B cell (primary cell): ENCODE results near the gene CMC1. TPM values are rescaled to one million over a fixed set of nuclear protein-coding genes. Genes with fewer than 3 reads are reported as not detected.
"Not testable (repeated sequence)": the region's sequence is repeated elsewhere in the genome, so short reads cannot be mapped to it uniquely, and the experiment has no call there.

Experiments
- ATAC-seq: fragments of 200-7000 bp; cut with Tn5 transposase; one replicate; pipeline ENCODE4 v1.10.0; 2021; ENCODE audit warnings: low read depth, mild to moderate bottlenecking, moderate number of reproducible peaks, moderate library complexity
- CTCF ChIA-PET: fragments of 350-600 bp; sonication (Branson Sonifier 250); formaldehyde crosslinking; loops from one replicate; lab custom pipeline; 2021; ENCODE audit warnings: antibody characterized with exemption, inconsistent platforms; lab: Charles Lee
- POLR2A ChIA-PET: fragments of 350-600 bp; sonication (Branson Sonifier 250); formaldehyde crosslinking; loops from one replicate; lab custom pipeline; 2021; ENCODE audit warnings: antibody characterized with exemption; lab: Charles Lee
- DNase-seq: peaks from one replicate; pipeline ENCODE4 v3.0.0; 2013
- H2AFZ ChIP-seq: 2 replicates; pipeline ENCODE4 v1.6.1; 2012; ENCODE audit warnings: mild to moderate bottlenecking, low read depth, low read length; ENCODE audit not compliant: insufficient read depth, poor library complexity, severe bottlenecking
- H3K27ac ChIP-seq, 2 donors: 1 replicate in 1 of 2; 2 replicates in 1 of 2; pipeline ENCODE4 v1.5.1; 2012 to 2013; ENCODE audit warnings: low read length in 2 of 2, mild to moderate bottlenecking in 2 of 2, moderate library complexity in 1 of 2
- H3K27me3 ChIP-seq, 4 experiments: fragments of 200-600 bp in 1 of 4; sonication (generic) in 1 of 4; replicated peaks in 1 of 4; 1 replicate in 2 of 4; 2 replicates in 2 of 4; pipeline versions ENCODE4 v1.6.1 to v1.7.0; 2013 to 2016; ENCODE audit warnings: low read length in 3 of 4, mild to moderate bottlenecking in 2 of 4, mixed read lengths in 1 of 4, moderate library complexity in 1 of 4; ENCODE audit not compliant: insufficient read depth in 4 of 4, control insufficient read depth in 3 of 4; ENCODE audit errors: control extremely low read depth in 1 of 4
- H3K36me3 ChIP-seq, 2 experiments: replicated peaks in 1 of 2; 1 replicate in 1 of 2; 2 replicates in 1 of 2; pipeline versions ENCODE4 v1.6.1 to v1.7.1; 2013; ENCODE audit warnings: low read length in 1 of 2; ENCODE audit not compliant: insufficient read depth in 2 of 2, control insufficient read depth in 1 of 2; ENCODE audit errors: control extremely low read depth in 1 of 2, extremely low read depth in 1 of 2
- H3K4me1 ChIP-seq, 2 donors: fragments of 200-600 bp in 1 of 2; sonication (generic) in 1 of 2; 1 replicate in 1 of 2; 2 replicates in 1 of 2; pipeline versions ENCODE4 v1.5.1 to v1.6.1; 2013 to 2017; ENCODE audit warnings: low read length in 2 of 2; ENCODE audit not compliant: control insufficient read depth in 2 of 2, insufficient read depth in 2 of 2
- H3K4me2 ChIP-seq: replicated peaks from 2 replicates; pipeline ENCODE3; 2012; ENCODE audit warnings: mild to moderate bottlenecking, low read depth, low read length; ENCODE audit not compliant: poor library complexity, severe bottlenecking
- H3K4me3 ChIP-seq, 5 experiments: fragments of 200-600 bp in 1 of 5; sonication (generic) in 1 of 5; 1 replicate in 3 of 5; 2 replicates in 2 of 5; pipeline versions ENCODE4 v1.5.1 to v1.7.0; 2011 to 2016; ENCODE audit warnings: low read length in 4 of 5, mild to moderate bottlenecking in 4 of 5, low read depth in 2 of 5, control low read depth in 1 of 5, moderate library complexity in 1 of 5; ENCODE audit not compliant: insufficient read depth in 1 of 5; ENCODE audit errors: control extremely low read depth in 1 of 5, extremely low read depth in 1 of 5
- H3K79me2 ChIP-seq: fragments of 200-600 bp; sonication (generic); one replicate; pipeline ENCODE4 v1.6.0; 2016; ENCODE audit warnings: low read length; ENCODE audit not compliant: control insufficient read depth, insufficient read depth
- H3K9ac ChIP-seq: fragments of 200-600 bp; sonication (generic); 2 replicates; pipeline ENCODE4 v1.6.1; 2017; ENCODE audit warnings: mild to moderate bottlenecking, low read length, moderate library complexity
- H3K9me3 ChIP-seq, 3 donors: one replicate each; pipeline versions ENCODE4 v1.6.1 to v1.7.1; 2013; ENCODE audit warnings: low read length in 2 of 3; ENCODE audit not compliant: control insufficient read depth in 2 of 3, insufficient read depth in 1 of 3; ENCODE audit errors: control extremely low read depth in 1 of 3
- H4K20me1 ChIP-seq: 2 replicates; pipeline ENCODE4 v1.6.0; 2012; ENCODE audit warnings: mild to moderate bottlenecking, low read length; ENCODE audit not compliant: insufficient read depth, control insufficient read depth, poor library complexity, severe bottlenecking
- H3K27ac Mint-ChIP-seq: one replicate; pipeline ENCODE4 v1.8.0; 2021; ENCODE audit warnings: mixed read lengths
- H3K27me3 Mint-ChIP-seq: one replicate; pipeline ENCODE4 v1.8.0; 2021; ENCODE audit warnings: mixed read lengths
- H3K4me1 Mint-ChIP-seq: one replicate; pipeline ENCODE4 v1.8.0; 2021; ENCODE audit warnings: mixed read lengths
- H3K4me3 Mint-ChIP-seq: one replicate; pipeline ENCODE4 v1.8.0; 2021; ENCODE audit warnings: mixed read lengths
- H3K9me3 Mint-ChIP-seq: one replicate; pipeline ENCODE4 v1.8.0; 2022; ENCODE audit warnings: mixed read lengths; ENCODE audit not compliant: insufficient read depth
- CTCF ChIP-seq: fragments of 200-600 bp; IDR thresholded peaks from one replicate; pipeline ENCODE4 v1.8.0; 2022; ENCODE audit warnings: antibody characterized with exemption, mild to moderate bottlenecking
- EZH2 ChIP-seq: IDR thresholded peaks from 2 replicates; pipeline ENCODE4 v1.6.1; 2012; ENCODE audit warnings: borderline replicate concordance, low read depth, mild to moderate bottlenecking, moderate library complexity, low read length; ENCODE audit not compliant: insufficient read depth, poor library complexity, severe bottlenecking
- WGBS: methylation state at CpG from one replicate; pipeline ENCODE4 v1.1.5; 2013; ENCODE audit warnings: missing lambda C conversion rate; ENCODE audit not compliant: insufficient coverage; 5-methylcytosine and 5-hydroxymethylcytosine counted together
- intact Hi-C: fragments of 100-400 bp; cut with micrococcal nuclease; formaldehyde crosslinking; loops from one replicate; pipeline ENCODE4 v1.10.0; 2022
- polyA plus RNA-seq: library from polyadenylated mRNA; depleted of rRNA; stranded (reverse); fragments of >200 nt; gene quantifications from 2 replicates; pipeline ENCODE4 v1.2.3, GENCODE V29; 2012
- total RNA-seq, 2 donors: library from RNA; stranded (reverse); fragments of 120-200 nt in 1 of 2; gene quantifications; 1 replicate in 1 of 2; 2 replicates in 1 of 2; pipeline versions ENCODE4 v1.2.3 to v1.2.4, GENCODE V29; 2013 to 2022

Gene CMC1
- total and polyA plus RNA-seq, 2 donors (not counting 1 experiment from before 2014, with no cell fraction given): 6.7 to 14.5 TPM

- H3K27me3 ChIP-seq, H3K79me2 ChIP-seq, H3K4me1 ChIP-seq, H3K4me3 Mint-ChIP-seq, H3K27me3 Mint-ChIP-seq, H3K36me3 ChIP-seq, H3K27ac ChIP-seq, H4K20me1 ChIP-seq, H2AFZ ChIP-seq, DNase-seq, POLR2A ChIA-PET, H3K4me3 ChIP-seq, H3K9ac ChIP-seq, H3K27ac Mint-ChIP-seq, intact Hi-C loops, H3K4me2 ChIP-seq, ATAC-seq: not testable (repeated sequence)
- Mint-ChIP-seq H3K4me1 (peaks cover 13% of the 10 kb centered on the region), H3K9me3 (peaks cover 22% of the 10 kb centered on the region)
- peaks cover 6 to 21% (median 12%) of the 10 kb centered on the region in 3 donors for H3K9me3 ChIP-seq
- WGBS: no CpG with 5 or more reads among the region's 2 CpGs
- CTCF ChIA-PET: interaction anchor here (1.4 kb wide), 1 partner anchor 13 kb away, joined by 3 read pairs; no protein-coding TSS in a partner anchor
Observed at GRCh38 chr3:28269884-28270283, 28.5 kb downstream of the CMC1 start.

GRCh38 chr3:28273837-28274236, 32.4 kb downstream of the CMC1 start:
- Mint-ChIP-seq H3K4me3 (no peak overlapping the region), H3K27ac (no peak overlapping the region), H3K4me1 (peaks cover 15% of the 10 kb centered on the region), H3K27me3 (no peaks in the 10 kb centered on the region), H3K9me3 (peaks cover 22% of the 10 kb centered on the region)
- DNase-seq (no peak), ATAC-seq (no peak)
- ChIA-PET POLR2A (no interaction called here), CTCF (interaction anchor here (0.7 to 1.5 kb wide), 2 partner anchors 11 to 562 kb away, joined by 3 read pairs; no protein-coding TSS in a partner anchor)
- H4K20me1 ChIP-seq: no peaks in the 10 kb centered on the region
- no peak overlapping the region for H3K27ac ChIP-seq
- no peaks in the 10 kb centered on the region for H3K4me1 ChIP-seq
- H3K4me2 ChIP-seq: no peak overlapping the region
- H3K4me3 ChIP-seq: no peak overlapping the region
- intact Hi-C loops: no loop called here
- H3K79me2 ChIP-seq: peaks cover 7% of the 10 kb centered on the region
- H2AFZ ChIP-seq: no peak overlapping the region
- H3K9ac ChIP-seq: no peak overlapping the region
- peaks cover 6 to 21% (median 12%) of the 10 kb centered on the region in 3 donors for H3K9me3 ChIP-seq
- no peaks in the 10 kb centered on the region for H3K27me3 ChIP-seq
- peaks cover 8 to 10% of the 10 kb centered on the region in 2 experiments for H3K36me3 ChIP-seq
- TF ChIP-seq CTCF (no peak), EZH2 (no peak)
